Measurements from ENCODE around the gene BBX.

Gene BBX

GRCh38 chr3:107734317-107734716, 211.6 kb downstream of the BBX start:
- no peak overlapping the region for H3K27ac Mint-ChIP-seq
- H3K27me3 Mint-ChIP-seq, result no peaks in the 10 kb centered on the region
- H3K36me3 Mint-ChIP-seq (ENCODE audit: low read depth), result peaks cover 35% of the 10 kb centered on the region
- H3K4me3 Mint-ChIP-seq, result no peak overlapping the region
- H3K9me3 Mint-ChIP-seq, result no peaks in the 10 kb centered on the region
- H3K4me1 Mint-ChIP-seq (ENCODE audit: low read depth), result peaks cover 12% of the 10 kb centered on the region

GRCh38 chr3:107737914-107738313, 215.2 kb downstream of the BBX start:
- Mint-ChIP-seq H3K4me1 (ENCODE audit: low read depth) (no peaks in the 10 kb centered on the region), H3K4me3 (no peak overlapping the region), H3K36me3 (ENCODE audit: low read depth) (peaks cover 10% of the 10 kb centered on the region), H3K9me3 (no peaks in the 10 kb centered on the region), H3K27me3 (no peaks in the 10 kb centered on the region), H3K27ac (no peak overlapping the region)

- no peaks in the 10 kb centered on the region for H3K27me3 Mint-ChIP-seq
- H3K4me3 Mint-ChIP-seq, result no peak overlapping the region
- peaks cover 2% of the 10 kb centered on the region for H3K36me3 Mint-ChIP-seq (ENCODE audit: low read depth)
- H3K9me3 Mint-ChIP-seq, result no peaks in the 10 kb centered on the region
- H3K4me1 Mint-ChIP-seq (ENCODE audit: low read depth), result no peaks in the 10 kb centered on the region
- no peak overlapping the region for H3K27ac Mint-ChIP-seq
These were observed 215.9 kb downstream of the BBX start for GRCh38 chr3:107738486-107739183.

GRCh38 chr3:107739227-107739626, 216.5 kb downstream of the BBX start:
- Mint-ChIP-seq H3K4me3 (no peak overlapping the region), H3K27me3 (no peaks in the 10 kb centered on the region), H3K4me1 (ENCODE audit: low read depth) (no peaks in the 10 kb centered on the region), H3K9me3 (no peaks in the 10 kb centered on the region), H3K27ac (no peak overlapping the region), H3K36me3 (ENCODE audit: low read depth) (peaks cover 2% of the 10 kb centered on the region)

GRCh38 chr3:107740992-107741896, 218.5 kb downstream of the BBX start:
- Mint-ChIP-seq H3K27me3 (no peaks in the 10 kb centered on the region), H3K4me3 (no peak overlapping the region), H3K36me3 (ENCODE audit: low read depth) (peaks cover 16% of the 10 kb centered on the region), H3K9me3 (no peaks in the 10 kb centered on the region), H3K4me1 (ENCODE audit: low read depth) (no peaks in the 10 kb centered on the region), H3K27ac (no peak overlapping the region)

GRCh38 chr3:107745354-107745753, 222.6 kb downstream of the BBX start:
- Mint-ChIP-seq H3K4me3 (no peak overlapping the region), H3K27me3 (no peaks in the 10 kb centered on the region), H3K9me3 (no peaks in the 10 kb centered on the region), H3K36me3 (ENCODE audit: low read depth) (peaks cover 25% of the 10 kb centered on the region), H3K4me1 (ENCODE audit: low read depth) (no peaks in the 10 kb centered on the region), H3K27ac (no peak overlapping the region)

GRCh38 chr3:107752202-107752990, 229.6 kb downstream of the BBX start:
- no peak overlapping the region for H3K4me3 Mint-ChIP-seq

GRCh38 chr3:107753494-107753893, 230.7 kb downstream of the BBX start:
- Mint-ChIP-seq H3K36me3 (ENCODE audit: low read depth) (peaks cover 31% of the 10 kb centered on the region), H3K9me3 (no peaks in the 10 kb centered on the region), H3K27me3 (no peaks in the 10 kb centered on the region), H3K4me1 (ENCODE audit: low read depth) (no peaks in the 10 kb centered on the region), H3K4me3 (no peak overlapping the region), H3K27ac (no peak overlapping the region)

More at GRCh38 chr3:107752202-107752990, 229.6 kb downstream of the BBX start:
- H3K9me3 Mint-ChIP-seq, result no peaks in the 10 kb centered on the region
- no peaks in the 10 kb centered on the region for H3K27me3 Mint-ChIP-seq
- no peak overlapping the region for H3K27ac Mint-ChIP-seq
- H3K4me1 Mint-ChIP-seq (ENCODE audit: low read depth), result no peaks in the 10 kb centered on the region
- H3K36me3 Mint-ChIP-seq (ENCODE audit: low read depth), result peaks cover 24% of the 10 kb centered on the region

- H3K4me1 Mint-ChIP-seq (ENCODE audit: low read depth), result no peaks in the 10 kb centered on the region
- H3K27me3 Mint-ChIP-seq, result no peaks in the 10 kb centered on the region
- H3K4me3 Mint-ChIP-seq, result no peak overlapping the region
- no peak overlapping the region for H3K27ac Mint-ChIP-seq
- no peaks in the 10 kb centered on the region for H3K9me3 Mint-ChIP-seq
- H3K36me3 Mint-ChIP-seq (ENCODE audit: low read depth), result peaks cover 32% of the 10 kb centered on the region
These were observed 231.2 kb downstream of the BBX start for GRCh38 chr3:107753976-107754375.

- H3K4me1 Mint-ChIP-seq (ENCODE audit: low read depth), result no peaks in the 10 kb centered on the region
- no peak overlapping the region for H3K27ac Mint-ChIP-seq
- no peak overlapping the region for H3K4me3 Mint-ChIP-seq
- peaks cover 33% of the 10 kb centered on the region for H3K36me3 Mint-ChIP-seq (ENCODE audit: low read depth)
- H3K9me3 Mint-ChIP-seq, result no peaks in the 10 kb centered on the region
- H3K27me3 Mint-ChIP-seq, result no peaks in the 10 kb centered on the region
These were observed 233.9 kb downstream of the BBX start for GRCh38 chr3:107756649-107757048.

GRCh38 chr3:107757140-107757539, 234.4 kb downstream of the BBX start:
- no peaks in the 10 kb centered on the region for H3K9me3 Mint-ChIP-seq
- no peaks in the 10 kb centered on the region for H3K4me1 Mint-ChIP-seq (ENCODE audit: low read depth)
- H3K27ac Mint-ChIP-seq, result no peak overlapping the region
- no peaks in the 10 kb centered on the region for H3K27me3 Mint-ChIP-seq
- H3K36me3 Mint-ChIP-seq (ENCODE audit: low read depth), result peaks cover 33% of the 10 kb centered on the region
- H3K4me3 Mint-ChIP-seq, result no peak overlapping the region

- Mint-ChIP-seq H3K4me3 (no peak overlapping the region), H3K27ac (no peak overlapping the region), H3K27me3 (no peaks in the 10 kb centered on the region), H3K36me3 (ENCODE audit: low read depth) (peaks cover 50% of the 10 kb centered on the region), H3K9me3 (no peaks in the 10 kb centered on the region), H3K4me1 (ENCODE audit: low read depth) (no peaks in the 10 kb centered on the region)
These were observed 237.4 kb downstream of the BBX start for GRCh38 chr3:107760144-107760543.

- Mint-ChIP-seq H3K36me3 (ENCODE audit: low read depth) (peaks cover 53% of the 10 kb centered on the region), H3K4me3 (no peak overlapping the region), H3K27me3 (no peaks in the 10 kb centered on the region), H3K4me1 (ENCODE audit: low read depth) (no peaks in the 10 kb centered on the region), H3K27ac (no peak overlapping the region), H3K9me3 (no peaks in the 10 kb centered on the region)
These were observed 238.6 kb downstream of the BBX start for GRCh38 chr3:107761391-107761790.

GRCh38 chr3:107765524-107765923, 242.8 kb downstream of the BBX start:
- H3K4me1 Mint-ChIP-seq (ENCODE audit: low read depth), result no peaks in the 10 kb centered on the region
- peaks cover 47% of the 10 kb centered on the region for H3K36me3 Mint-ChIP-seq (ENCODE audit: low read depth)
- no peaks in the 10 kb centered on the region for H3K9me3 Mint-ChIP-seq
- no peak overlapping the region for H3K27ac Mint-ChIP-seq
- no peak overlapping the region for H3K4me3 Mint-ChIP-seq
- H3K27me3 Mint-ChIP-seq, result no peaks in the 10 kb centered on the region

All from stimulated activated naive CD8-positive, alpha-beta T cell treated with anti-CD3 and anti-CD28 coated beads, Interleukin-15, Interleukin-2, amounts not matched to agents 100 ng/mL and 50 ng/mL, for 24 hours (primary cell).